PC-9 (cell line): ENCODE results near the gene ANKRD63. TPM values are rescaled to one million over a fixed set of nuclear protein-coding genes. Genes with fewer than 3 reads are reported as not detected.

Experiments
- BruUV-seq: library from RNA; stranded (reverse); fragments of 400-500 nt; replicated peaks from 2 replicates; lab custom pipeline; 2021; lab: Mats Ljungman, UMichigan
- CTCF ChIA-PET: fragments of 300-600 bp; sonication (Branson Sonifier 250); formaldehyde crosslinking; loops from one replicate; lab custom pipeline; 2022; ENCODE audit warnings: antibody characterized with exemption; lab: Charles Lee
- POLR2A ChIA-PET: fragments of 300-600 bp; sonication (Branson Sonifier 250); formaldehyde crosslinking; loops from one replicate; lab custom pipeline; 2022; ENCODE audit warnings: antibody characterized with exemption; ENCODE audit not compliant: unreplicated experiment; lab: Charles Lee
- DNase-seq, 2 experiments: peaks; one replicate each; pipeline versions ENCODE4 v3.0.0 to v3.0.0-alpha.2; 2015 to 2022; ENCODE audit warnings: mixed read lengths in 1 of 2
- H2AFZ ChIP-seq: fragments of 200-600 bp; sonication (generic); 2 replicates; pipeline ENCODE4 v1.8.1; 2017; ENCODE audit warnings: antibody characterized with exemption
- H3F3A ChIP-seq: fragments of 200-600 bp; sonication (generic); 2 replicates; pipeline ENCODE4 v1.8.1; 2017; ENCODE audit warnings: antibody characterized with exemption, mild to moderate bottlenecking, low read depth; ENCODE audit not compliant: insufficient read depth
- H3K27ac ChIP-seq: fragments of 200-600 bp; sonication (generic); 2 replicates; pipeline ENCODE4 v1.6.1; 2016; ENCODE audit warnings: mixed run types
- H3K27me3 ChIP-seq: fragments of 200-600 bp; sonication (generic); 2 replicates; pipeline ENCODE4 v1.6.1; 2016; ENCODE audit warnings: low read depth, mixed run types; ENCODE audit not compliant: insufficient read depth
- H3K36me3 ChIP-seq: fragments of 200-600 bp; sonication (generic); 2 replicates; pipeline ENCODE4 v1.6.1; 2016; ENCODE audit warnings: low read depth, mixed run types
- H3K4me1 ChIP-seq: fragments of 200-600 bp; sonication (generic); replicated peaks from 2 replicates; pipeline ENCODE4 v1.6.1; 2016; ENCODE audit warnings: mixed run types; ENCODE audit not compliant: insufficient read depth
- H3K4me2 ChIP-seq: fragments of 200-600 bp; sonication (generic); 2 replicates; pipeline ENCODE4 v1.6.1; 2017; ENCODE audit warnings: mixed run types
- H3K4me3 ChIP-seq: fragments of 200-600 bp; sonication (generic); 2 replicates; pipeline ENCODE4 v1.6.1; 2016; ENCODE audit warnings: mixed run types
- H3K79me2 ChIP-seq: fragments of 200-600 bp; sonication (generic); 2 replicates; pipeline ENCODE4 v1.6.1; 2017; ENCODE audit warnings: low read depth, mixed run types
- H3K9me2 ChIP-seq: fragments of 200-600 bp; sonication (generic); 2 replicates; pipeline ENCODE4 v1.8.1; 2017; ENCODE audit warnings: mild to moderate bottlenecking; ENCODE audit not compliant: insufficient read depth
- H3K9me3 ChIP-seq: fragments of 200-600 bp; sonication (generic); 2 replicates; pipeline ENCODE4 v1.8.1; 2016; ENCODE audit warnings: low read depth; ENCODE audit not compliant: insufficient read depth
- H4K20me1 ChIP-seq: fragments of 200-600 bp; sonication (generic); 2 replicates; pipeline ENCODE4 v1.8.1; 2017; ENCODE audit not compliant: insufficient read depth
- EZH2 ChIP-seq: fragments of 200-600 bp; sonication (generic); IDR thresholded peaks from 2 replicates; pipeline ENCODE4 v1.8.0; 2017; ENCODE audit warnings: antibody characterized with exemption, low read depth
- intact Hi-C: fragments of 100-400 bp; cut with micrococcal nuclease; formaldehyde crosslinking; loops from one replicate; pipeline ENCODE4 v1.10.0; 2022; ENCODE audit not compliant: unreplicated experiment
- total RNA-seq: library from RNA; stranded (reverse); gene quantifications from 2 replicates; pipeline ENCODE4 v1.2.3, GENCODE V29; 2021
- TF ChIP-seq, protein P1 (sequence below): fragments of 200-600 bp; sonication (generic); conservative IDR thresholded peaks from 2 replicates; pipeline ENCODE4 v1.6.1; 2017; ENCODE audit warnings: mixed run types, antibody characterized with exemption, mild to moderate bottlenecking, moderate library complexity

Gene ANKRD63
- total RNA-seq, 1 experiment from 2014 or later, result not detected

DNA sequence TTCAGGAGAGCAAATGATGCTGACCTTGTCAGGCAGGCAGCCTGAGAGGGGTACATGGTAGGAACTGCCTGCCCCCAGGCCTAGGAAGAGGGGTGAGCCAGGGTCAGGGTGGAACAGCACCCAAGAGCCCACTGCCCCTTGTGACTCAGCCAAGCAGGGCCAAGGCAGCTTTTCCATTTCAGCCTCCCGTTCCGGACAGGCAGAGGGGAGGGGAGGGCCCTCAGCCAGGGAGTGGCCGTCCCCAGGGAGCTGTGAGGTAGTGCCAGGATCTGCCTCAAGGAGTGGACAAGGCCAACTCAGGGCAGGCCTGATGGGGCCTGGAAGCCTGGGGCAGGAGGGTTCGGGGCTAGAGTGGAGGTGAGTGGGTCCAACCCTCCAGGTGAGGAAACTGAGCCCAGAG, 5.1 kb upstream of the ANKRD63 start:
- Histone ChIP-seq H3K36me3 (no peaks in the 10 kb centered on the region), H3K9me2 (no peaks in the 10 kb centered on the region), H3K4me3 (no peak overlapping the region), H4K20me1 (no peaks in the 10 kb centered on the region), H3K4me2 (no peak overlapping the region), H3K27ac (no peak overlapping the region), H3K79me2 (no peaks in the 10 kb centered on the region), H3K9me3 (no peaks in the 10 kb centered on the region), H3K4me1 (no peaks in the 10 kb centered on the region), H3K27me3 (no peaks in the 10 kb centered on the region), H2AFZ (no peak overlapping the region), H3F3A (no peaks in the 10 kb centered on the region)
- ChIA-PET CTCF (no interaction called here), POLR2A (no interaction called here)
- TF ChIP-seq EZH2, result no peak
- TF ChIP-seq, protein P1, sequence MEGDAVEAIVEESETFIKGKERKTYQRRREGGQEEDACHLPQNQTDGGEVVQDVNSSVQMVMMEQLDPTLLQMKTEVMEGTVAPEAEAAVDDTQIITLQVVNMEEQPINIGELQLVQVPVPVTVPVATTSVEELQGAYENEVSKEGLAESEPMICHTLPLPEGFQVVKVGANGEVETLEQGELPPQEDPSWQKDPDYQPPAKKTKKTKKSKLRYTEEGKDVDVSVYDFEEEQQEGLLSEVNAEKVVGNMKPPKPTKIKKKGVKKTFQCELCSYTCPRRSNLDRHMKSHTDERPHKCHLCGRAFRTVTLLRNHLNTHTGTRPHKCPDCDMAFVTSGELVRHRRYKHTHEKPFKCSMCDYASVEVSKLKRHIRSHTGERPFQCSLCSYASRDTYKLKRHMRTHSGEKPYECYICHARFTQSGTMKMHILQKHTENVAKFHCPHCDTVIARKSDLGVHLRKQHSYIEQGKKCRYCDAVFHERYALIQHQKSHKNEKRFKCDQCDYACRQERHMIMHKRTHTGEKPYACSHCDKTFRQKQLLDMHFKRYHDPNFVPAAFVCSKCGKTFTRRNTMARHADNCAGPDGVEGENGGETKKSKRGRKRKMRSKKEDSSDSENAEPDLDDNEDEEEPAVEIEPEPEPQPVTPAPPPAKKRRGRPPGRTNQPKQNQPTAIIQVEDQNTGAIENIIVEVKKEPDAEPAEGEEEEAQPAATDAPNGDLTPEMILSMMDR, result no peak
- intact Hi-C loops, result no loop called here
- BruUV-seq, result no TSS peak
- no peak for DNase-seq

DNA sequence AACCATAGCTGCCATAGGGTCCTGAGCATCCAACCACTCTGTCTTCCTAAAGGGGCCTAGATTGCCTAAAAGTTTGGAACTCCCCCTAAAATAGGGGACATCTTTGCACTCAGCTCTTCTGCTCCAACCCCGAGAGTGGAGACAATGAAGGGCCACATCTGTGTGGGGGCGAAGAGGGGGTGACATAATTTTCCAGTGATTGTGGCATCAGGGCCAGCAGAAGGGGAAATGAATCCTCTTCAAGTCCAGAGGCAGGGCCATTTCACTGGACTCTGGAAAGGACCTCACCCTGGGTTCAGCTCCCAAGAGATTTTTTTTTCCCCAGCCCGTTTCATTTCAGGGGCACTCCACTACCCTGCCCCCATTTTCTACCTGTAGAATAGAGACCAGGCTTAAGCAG, 4.6 kb upstream of the ANKRD63 start:
- no TSS peak for BruUV-seq
- Histone ChIP-seq H3K4me1 (no peaks in the 10 kb centered on the region), H3K4me2 (no peak overlapping the region), H3K27me3 (no peaks in the 10 kb centered on the region), H3K9me3 (no peaks in the 10 kb centered on the region), H3K9me2 (no peaks in the 10 kb centered on the region), H3K4me3 (no peak overlapping the region), H3K27ac (no peak overlapping the region), H3K79me2 (no peaks in the 10 kb centered on the region), H2AFZ (no peak overlapping the region), H3F3A (no peaks in the 10 kb centered on the region), H3K36me3 (no peaks in the 10 kb centered on the region), H4K20me1 (no peaks in the 10 kb centered on the region)
- no peak for DNase-seq
- ChIA-PET CTCF (no interaction called here), POLR2A (no interaction called here)
- TF ChIP-seq, protein P1, result no peak
- TF ChIP-seq EZH2, result no peak
- intact Hi-C loops, result no loop called here

DNA sequence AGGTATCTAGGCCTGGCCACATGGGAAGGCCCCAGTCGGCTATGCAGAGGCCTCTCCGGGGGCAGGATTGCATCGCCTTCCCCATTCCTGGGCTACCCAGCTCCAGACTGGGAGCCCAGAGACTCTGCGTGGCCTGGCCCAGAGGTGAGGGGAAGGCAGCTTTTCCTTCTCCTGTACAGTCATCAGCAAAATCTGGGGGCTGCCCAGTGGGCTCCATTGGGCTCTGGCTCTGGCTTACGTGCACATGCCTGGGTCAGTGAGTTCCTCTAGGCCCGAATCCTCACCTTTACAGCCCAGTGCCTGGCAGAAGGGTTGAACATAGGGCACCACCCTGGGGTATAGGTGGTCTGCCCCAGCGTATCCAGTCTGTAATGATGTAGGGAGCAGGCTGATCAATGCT, 3.9 kb upstream of the ANKRD63 start:
- Histone ChIP-seq H3F3A (no peaks in the 10 kb centered on the region), H3K9me2 (no peaks in the 10 kb centered on the region), H3K79me2 (no peaks in the 10 kb centered on the region), H3K4me1 (no peaks in the 10 kb centered on the region), H4K20me1 (no peaks in the 10 kb centered on the region), H3K27ac (no peak overlapping the region), H3K4me3 (no peak overlapping the region), H3K27me3 (no peaks in the 10 kb centered on the region), H3K9me3 (no peaks in the 10 kb centered on the region), H2AFZ (no peak overlapping the region), H3K36me3 (no peaks in the 10 kb centered on the region), H3K4me2 (no peak overlapping the region)
- no TSS peak for BruUV-seq
- TF ChIP-seq EZH2, result no peak
- TF ChIP-seq, protein P1, result no peak
- no peak for DNase-seq
- ChIA-PET CTCF (no interaction called here), POLR2A (no interaction called here)
- intact Hi-C loops, result no loop called here
